ENCODE measurements around the gene PSMB7. TPM values are rescaled to one million over a fixed set of nuclear protein-coding genes. Genes with fewer than 3 reads are reported as not detected.
A peak's percentile ranks its signal among the peaks of the same experiment; 100 is the strongest.

PSMB7 gene
- total and polyA plus RNA-seq, 2 of the 13 experiments (the other 11 are each of a cell fraction or from before 2014, with no cell fraction given) = 259 to 291 TPM

DNA sequence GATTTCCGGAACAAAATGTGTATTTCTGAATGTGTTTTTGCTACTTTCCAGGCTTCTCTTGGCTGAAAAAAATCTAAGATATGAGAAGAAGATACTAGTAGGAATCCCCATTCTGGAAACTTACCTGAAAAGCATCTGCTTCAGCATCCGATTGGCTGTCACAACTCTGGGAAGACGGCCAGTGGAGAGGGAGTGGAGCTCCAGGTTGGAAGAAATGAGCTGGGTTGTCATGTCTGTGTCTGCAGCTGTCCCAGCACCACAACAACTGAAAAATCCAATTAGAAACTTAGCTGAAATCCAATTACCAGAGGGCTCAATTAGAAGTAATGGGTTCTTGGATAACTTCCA lies 3.0 kb downstream of the PSMB7 start:
- CTCF ChIA-PET (ENCODE audit: low intra/inter-chr PET ratio, low total read pairs) = no interaction called here
- no peak for FAIRE-seq
- H3K27me3 ChIP-seq (ENCODE audit: control insufficient read depth in 1 of 2, insufficient read depth in 2 of 2, low read length in 2 of 2) = peaks cover 0 to 6% of the 10 kb centered on the region in 2 experiments; a peak in 1 of 5 replicates
- POLR2A ChIA-PET = no interaction called here
- 98% methylated on average over 3 of the region's 3 CpGs for WGBS (ENCODE audit: low lambda C conversion rate)
- BruUV-seq (replicated peaks) = no TSS peak
- no peak overlapping the region for H3K4me3 ChIP-seq (replicated peaks in 1 of 3; ENCODE audit: insufficient read depth in 1 of 3, low read depth in 2 of 3, low read length in 3 of 3)
- H2AFZ ChIP-seq (ENCODE audit: low read length) = no peak overlapping the region
- no peak overlapping the region for H3K4me2 ChIP-seq (ENCODE audit: low read depth, low read length)
- no peak for DNase-seq (ENCODE audit: low spot score)
- no peak overlapping the region for H3K27ac ChIP-seq (ENCODE audit: extremely low read length, insufficient read depth, low read length)
- in situ Hi-C loops (cut with HindIII; ENCODE audit: extremely low pct_ligation_motif_present, low pct_unique_long_range_greater_than_20kb) = no loop called here
- no peak for ATAC-seq
- intact Hi-C loops (cut with micrococcal nuclease; ENCODE audit: unreplicated experiment) = no loop called here
- no peak overlapping the region for H3K9ac ChIP-seq (ENCODE audit: insufficient read depth, low read depth, low read length)
- peaks cover 13 to 57% of the 10 kb centered on the region in 2 experiments for H3K36me3 ChIP-seq (replicated peaks in 1 of 2; ENCODE audit: control insufficient read depth in 1 of 2, insufficient read depth in 2 of 2, low read length in 2 of 2)
- H3K9me3 ChIP-seq (ENCODE audit: low read length) = no peaks in the 10 kb centered on the region
- no peak for TF ChIP-seq RFXANK (CRISPR knock-in tag; IDR thresholded peaks at IDR 0.05)
- no peak for TF ChIP-seq FOXM1 (CRISPR knock-in tag; IDR thresholded peaks at IDR 0.05)
- TF ChIP-seq GZF1 (CRISPR knock-in tag; IDR thresholded peaks at IDR 0.05) = no peak
- TF ChIP-seq SIN3A (IDR thresholded peaks at IDR 0.05; ENCODE audit: borderline replicate concordance, low read depth, low read length) = no peak
- no peak for TF ChIP-seq ZBTB1 (CRISPR knock-in tag; IDR thresholded peaks at IDR 0.05; ENCODE audit: borderline replicate concordance)
- no peak for TF ChIP-seq KDM5A (IDR thresholded peaks at IDR 0.05; ENCODE audit: borderline replicate concordance, low read length)
- no peaks in the 10 kb centered on the region; the same call in none of the 2 replicates for H4K20me1 ChIP-seq (ENCODE audit: insufficient read depth, low read length)
- peaks cover 32% of the 10 kb centered on the region for H3K4me1 ChIP-seq (ENCODE audit: insufficient read depth, low read length)
- H3K79me2 ChIP-seq (ENCODE audit: insufficient read depth, low read length) = peaks cover 46% of the 10 kb centered on the region

DNA sequence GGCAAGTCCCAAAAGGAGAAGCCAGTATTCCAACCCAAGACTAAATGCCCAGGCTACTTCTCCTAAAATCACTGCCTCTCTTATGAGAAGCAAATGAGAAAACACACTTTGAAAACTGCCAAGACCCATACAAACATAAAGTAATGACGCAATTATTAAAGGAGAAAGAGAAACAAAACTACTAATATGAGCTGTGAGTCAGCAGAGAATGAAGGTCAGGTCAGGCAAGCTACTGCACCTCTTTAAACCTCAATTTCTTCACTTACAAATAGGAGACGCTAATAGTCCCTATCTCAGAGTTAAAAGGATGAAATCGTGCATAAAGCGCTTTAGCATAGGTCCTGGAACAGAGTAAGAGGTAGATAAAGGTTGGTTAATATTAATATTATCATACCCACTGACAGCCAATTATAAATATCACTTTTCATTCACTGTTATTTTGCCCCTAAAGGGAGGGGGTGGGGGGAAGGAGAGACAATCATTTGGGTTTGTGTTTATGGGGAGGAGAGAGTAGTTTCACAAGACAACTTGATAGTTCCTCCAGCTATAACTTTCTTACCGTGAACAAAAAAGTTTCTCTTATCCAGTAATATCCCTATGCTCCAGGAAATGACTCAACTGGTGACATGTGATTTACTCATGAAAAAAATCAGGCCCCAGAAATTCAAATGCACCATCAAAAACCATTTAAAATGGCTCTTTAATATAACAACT lies 3.6 kb downstream of the PSMB7 start:
- H3K9ac ChIP-seq (ENCODE audit: insufficient read depth, low read depth, low read length) = no peak overlapping the region
- H3K27ac ChIP-seq (ENCODE audit: extremely low read length, insufficient read depth, low read length) = no peak overlapping the region
- H3K4me2 ChIP-seq (ENCODE audit: low read depth, low read length) = no peak overlapping the region
- peaks cover 46% of the 10 kb centered on the region for H3K79me2 ChIP-seq (ENCODE audit: insufficient read depth, low read length)
- CTCF ChIA-PET (ENCODE audit: low intra/inter-chr PET ratio, low total read pairs) = no interaction called here
- DNase-seq (ENCODE audit: low spot score) (no peak), ATAC-seq (no peak), FAIRE-seq (no peak)
- H4K20me1 ChIP-seq (ENCODE audit: insufficient read depth, low read length) = no peaks in the 10 kb centered on the region; the same call in none of the 2 replicates
- TSS peak; percentile 3 for BruUV-seq (replicated peaks)
- H3K27me3 ChIP-seq (ENCODE audit: control insufficient read depth in 1 of 2, insufficient read depth in 2 of 2, low read length in 2 of 2) = peaks cover 0 to 6% of the 10 kb centered on the region in 2 experiments; a peak in 1 of 5 replicates
- peaks cover 13 to 62% of the 10 kb centered on the region in 2 experiments for H3K36me3 ChIP-seq (replicated peaks in 1 of 2; ENCODE audit: control insufficient read depth in 1 of 2, insufficient read depth in 2 of 2, low read length in 2 of 2)
- 97% methylated on average over 5 of the region's 5 CpGs for WGBS (ENCODE audit: low lambda C conversion rate)
- intact Hi-C loops (cut with micrococcal nuclease; ENCODE audit: unreplicated experiment) (no loop called here), in situ Hi-C loops (cut with HindIII; ENCODE audit: extremely low pct_ligation_motif_present, low pct_unique_long_range_greater_than_20kb) (no loop called here)
- POLR2A ChIA-PET = interaction anchor here (2.0 kb wide), 1 partner anchor 21 kb away, joined by 6 read pairs; no protein-coding TSS in a partner anchor
- no peaks in the 10 kb centered on the region for H3K9me3 ChIP-seq (ENCODE audit: low read length)
- H2AFZ ChIP-seq (ENCODE audit: low read length) = no peak overlapping the region
- H3K4me1 ChIP-seq (ENCODE audit: insufficient read depth, low read length) = peaks cover 32% of the 10 kb centered on the region
- no peak overlapping the region for H3K4me3 ChIP-seq (replicated peaks in 1 of 3; ENCODE audit: insufficient read depth in 1 of 3, low read depth in 2 of 3, low read length in 3 of 3)
- TF ChIP-seq, protein P1, sequence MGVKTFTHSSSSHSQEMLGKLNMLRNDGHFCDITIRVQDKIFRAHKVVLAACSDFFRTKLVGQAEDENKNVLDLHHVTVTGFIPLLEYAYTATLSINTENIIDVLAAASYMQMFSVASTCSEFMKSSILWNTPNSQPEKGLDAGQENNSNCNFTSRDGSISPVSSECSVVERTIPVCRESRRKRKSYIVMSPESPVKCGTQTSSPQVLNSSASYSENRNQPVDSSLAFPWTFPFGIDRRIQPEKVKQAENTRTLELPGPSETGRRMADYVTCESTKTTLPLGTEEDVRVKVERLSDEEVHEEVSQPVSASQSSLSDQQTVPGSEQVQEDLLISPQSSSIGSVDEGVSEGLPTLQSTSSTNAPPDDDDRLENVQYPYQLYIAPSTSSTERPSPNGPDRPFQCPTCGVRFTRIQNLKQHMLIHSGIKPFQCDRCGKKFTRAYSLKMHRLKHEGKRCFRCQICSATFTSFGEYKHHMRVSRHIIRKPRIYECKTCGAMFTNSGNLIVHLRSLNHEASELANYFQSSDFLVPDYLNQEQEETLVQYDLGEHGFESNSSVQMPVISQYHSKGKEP (CRISPR knock-in tag; IDR thresholded peaks at IDR 0.05) = no peak
- no peak for TF ChIP-seq NPAS2 (CRISPR knock-in tag; IDR thresholded peaks at IDR 0.05; ENCODE audit: borderline replicate concordance)
- TF ChIP-seq, protein P2, sequence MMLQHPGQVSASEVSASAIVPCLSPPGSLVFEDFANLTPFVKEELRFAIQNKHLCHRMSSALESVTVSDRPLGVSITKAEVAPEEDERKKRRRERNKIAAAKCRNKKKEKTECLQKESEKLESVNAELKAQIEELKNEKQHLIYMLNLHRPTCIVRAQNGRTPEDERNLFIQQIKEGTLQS (CRISPR knock-in tag; IDR thresholded peaks at IDR 0.05) = no peak
- no peak for TF ChIP-seq REL (CRISPR knock-in tag; conservative IDR thresholded peaks at IDR 0.05)
- TF ChIP-seq ZNF83 (CRISPR knock-in tag; IDR thresholded peaks at IDR 0.05; ENCODE audit: borderline replicate concordance) = no peak
- TF ChIP-seq, protein P3, sequence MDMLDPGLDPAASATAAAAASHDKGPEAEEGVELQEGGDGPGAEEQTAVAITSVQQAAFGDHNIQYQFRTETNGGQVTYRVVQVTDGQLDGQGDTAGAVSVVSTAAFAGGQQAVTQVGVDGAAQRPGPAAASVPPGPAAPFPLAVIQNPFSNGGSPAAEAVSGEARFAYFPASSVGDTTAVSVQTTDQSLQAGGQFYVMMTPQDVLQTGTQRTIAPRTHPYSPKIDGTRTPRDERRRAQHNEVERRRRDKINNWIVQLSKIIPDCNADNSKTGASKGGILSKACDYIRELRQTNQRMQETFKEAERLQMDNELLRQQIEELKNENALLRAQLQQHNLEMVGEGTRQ (IDR thresholded peaks at IDR 0.05; ENCODE audit: low read depth, low read length) = no peak
- TF ChIP-seq, protein P3 (CRISPR knock-in tag; IDR thresholded peaks at IDR 0.05; ENCODE audit: borderline replicate concordance) = no peak
- TF ChIP-seq ZNF230 (CRISPR knock-in tag; IDR thresholded peaks at IDR 0.05) = no peak
- TF ChIP-seq ZNF510 (CRISPR knock-in tag; IDR thresholded peaks at IDR 0.05; ENCODE audit: low read depth) = no peak
